Thoracic aorta (tissue), 2 donors: ENCODE results near the gene CGB3. TPM values are rescaled to one million over a fixed set of nuclear protein-coding genes. Genes with fewer than 3 reads are reported as not detected.
A peak's percentile ranks its signal among the peaks of the same experiment; 100 is the strongest.

Experiments used
- ATAC-seq: fragments of 150-250 bp; one replicate; pipeline ENCODE4 v1.8.0; 2017; ENCODE audit warnings: low read depth; ENCODE audit not compliant: insufficient number of reproducible peaks, low FRiP score
- DNase-seq: peaks from one replicate; pipeline ENCODE4 v3.0.0-alpha.2; 2020; ENCODE audit warnings: low spot score
- H3K27ac ChIP-seq, 2 donors: fragments of 200-600 bp; sonication (generic); 1 replicate in 1 of 2; 2 replicates in 1 of 2; pipeline ENCODE4 v1.5.1; 2016; ENCODE audit warnings: mild to moderate bottlenecking in 2 of 2, moderate library complexity in 2 of 2
- H3K27me3 ChIP-seq: fragments of 200-600 bp; sonication (generic); replicated peaks from 2 replicates; pipeline ENCODE4 v1.6.0; 2016; ENCODE audit warnings: mild to moderate bottlenecking; ENCODE audit not compliant: insufficient read depth
- H3K36me3 ChIP-seq: fragments of 200-600 bp; sonication (generic); one replicate; pipeline ENCODE4 v1.5.1; 2016
- H3K4me1 ChIP-seq, 2 donors: fragments of 200-600 bp; sonication (generic); 1 replicate in 1 of 2; 2 replicates in 1 of 2; pipeline versions ENCODE4 v1.5.1 to v1.6.0; 2016; ENCODE audit warnings: low read depth in 2 of 2, mild to moderate bottlenecking in 1 of 2; ENCODE audit not compliant: control insufficient read depth in 1 of 2
- H3K4me3 ChIP-seq: fragments of 200-600 bp; sonication (generic); 2 replicates; pipeline ENCODE4 v1.5.1; 2016; ENCODE audit warnings: mild to moderate bottlenecking
- H3K9me3 ChIP-seq: fragments of 200-600 bp; sonication (generic); 2 replicates; pipeline ENCODE4 v1.5.1; 2016
- total RNA-seq, 2 donors: library from RNA; depleted of rRNA; stranded (reverse); fragments of >200 nt; gene quantifications; one replicate each; pipeline versions ENCODE4 v1.1.0 to v1.2.3, GENCODE V29; 2016
- TF ChIP-seq, protein P1 (sequence below): fragments of 200-600 bp; sonication (generic); IDR thresholded peaks from one replicate; pipeline ENCODE4 v1.5.1; 2019; ENCODE audit warnings: antibody characterized with exemption

Gene CGB3
- total RNA-seq, 2 donors from 2014 or later: not detected

DNA sequence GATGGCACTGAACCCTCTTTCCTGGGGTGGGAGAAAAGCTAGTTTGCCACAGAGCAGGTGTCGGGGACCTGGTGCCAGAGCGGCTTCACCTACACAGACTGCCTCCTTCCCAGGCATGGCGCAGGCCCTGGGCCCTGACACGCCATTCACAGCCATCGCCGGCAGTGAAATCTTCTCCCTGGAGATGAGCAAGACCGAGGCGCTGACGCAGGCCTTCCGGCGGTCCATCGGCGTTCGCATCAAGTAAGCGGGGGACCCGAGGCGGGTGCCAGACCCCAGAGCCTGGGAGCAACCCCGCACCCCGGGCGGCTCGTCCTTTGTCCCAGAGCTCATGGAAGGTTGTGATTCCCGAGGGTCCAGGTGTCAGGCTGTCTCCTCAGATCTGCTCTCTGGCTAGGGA is 17.2 kb downstream of the CGB3 start:
- Histone ChIP-seq H3K27me3 (no peaks in the 10 kb centered on the region), H3K36me3 (peaks cover 54% of the 10 kb centered on the region), H3K27ac (no peak overlapping the region), H3K9me3 (no peaks in the 10 kb centered on the region), H3K4me1 (no peaks in the 10 kb centered on the region), H3K4me3 (no peak overlapping the region)
- TF ChIP-seq, protein P1, sequence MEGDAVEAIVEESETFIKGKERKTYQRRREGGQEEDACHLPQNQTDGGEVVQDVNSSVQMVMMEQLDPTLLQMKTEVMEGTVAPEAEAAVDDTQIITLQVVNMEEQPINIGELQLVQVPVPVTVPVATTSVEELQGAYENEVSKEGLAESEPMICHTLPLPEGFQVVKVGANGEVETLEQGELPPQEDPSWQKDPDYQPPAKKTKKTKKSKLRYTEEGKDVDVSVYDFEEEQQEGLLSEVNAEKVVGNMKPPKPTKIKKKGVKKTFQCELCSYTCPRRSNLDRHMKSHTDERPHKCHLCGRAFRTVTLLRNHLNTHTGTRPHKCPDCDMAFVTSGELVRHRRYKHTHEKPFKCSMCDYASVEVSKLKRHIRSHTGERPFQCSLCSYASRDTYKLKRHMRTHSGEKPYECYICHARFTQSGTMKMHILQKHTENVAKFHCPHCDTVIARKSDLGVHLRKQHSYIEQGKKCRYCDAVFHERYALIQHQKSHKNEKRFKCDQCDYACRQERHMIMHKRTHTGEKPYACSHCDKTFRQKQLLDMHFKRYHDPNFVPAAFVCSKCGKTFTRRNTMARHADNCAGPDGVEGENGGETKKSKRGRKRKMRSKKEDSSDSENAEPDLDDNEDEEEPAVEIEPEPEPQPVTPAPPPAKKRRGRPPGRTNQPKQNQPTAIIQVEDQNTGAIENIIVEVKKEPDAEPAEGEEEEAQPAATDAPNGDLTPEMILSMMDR: no peak
- ATAC-seq: no peak
- no peak for DNase-seq

DNA sequence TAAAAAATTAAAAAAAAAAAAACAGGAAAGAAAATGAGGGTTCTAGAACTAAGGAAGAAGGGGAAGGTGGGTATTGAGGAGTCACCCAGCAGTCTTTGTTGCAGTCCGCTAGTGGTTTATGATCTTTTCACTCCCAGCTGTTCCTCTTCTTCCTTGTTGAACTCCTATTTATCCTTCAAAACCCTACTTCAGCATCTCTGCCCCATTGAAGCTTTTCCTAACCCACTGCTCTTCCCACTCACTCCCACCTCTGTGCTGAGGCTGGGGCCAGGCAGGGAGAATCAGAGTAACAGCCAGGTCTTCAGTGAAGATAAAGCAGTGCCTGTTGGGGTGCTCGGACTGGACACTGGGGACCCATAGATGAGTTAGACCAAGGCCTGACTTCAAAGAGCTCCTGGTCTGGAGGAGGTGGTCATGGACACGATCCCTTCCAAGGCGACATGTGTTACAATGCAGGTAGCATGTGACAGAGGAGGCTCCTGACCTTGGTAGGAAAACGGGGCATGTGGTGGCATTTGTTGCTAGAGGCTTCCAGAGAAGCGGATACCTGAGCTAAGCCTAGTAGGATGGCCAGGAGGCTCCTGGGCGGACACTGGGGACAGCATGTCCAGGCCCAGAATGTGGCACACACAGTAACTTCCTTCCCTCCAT is 19.0 kb downstream of the CGB3 start:
- ATAC-seq: no peak
- H3K9me3 ChIP-seq: no peaks in the 10 kb centered on the region
- peaks cover 38% of the 10 kb centered on the region for H3K36me3 ChIP-seq
- DNase-seq: no peak
- H3K27me3 ChIP-seq: no peaks in the 10 kb centered on the region
- H3K4me1 ChIP-seq: no peaks in the 10 kb centered on the region
- no peak overlapping the region for H3K4me3 ChIP-seq
- no peak overlapping the region for H3K27ac ChIP-seq
- TF ChIP-seq, protein P1: no peak

DNA sequence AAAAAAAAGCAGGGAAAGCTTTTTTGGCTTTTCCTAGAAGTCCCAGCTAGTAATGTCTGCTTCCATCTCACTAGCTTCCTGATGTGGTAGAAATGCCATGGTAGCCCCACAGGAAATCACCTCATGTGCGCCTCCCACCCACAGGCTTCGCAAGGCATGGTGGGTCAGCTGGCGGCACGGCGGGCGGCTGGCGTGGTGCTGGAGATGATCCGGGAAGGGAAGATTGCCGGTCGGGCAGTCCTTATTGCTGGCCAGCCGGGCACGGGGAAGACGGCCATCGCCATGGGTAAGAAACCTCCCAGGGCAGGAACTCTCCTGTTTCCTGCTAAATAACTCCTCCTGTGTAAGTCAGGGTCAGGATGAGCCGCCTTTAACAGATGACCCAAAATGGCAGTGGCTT is 20.0 kb downstream of the CGB3 start:
- no peaks in the 10 kb centered on the region for H3K27me3 ChIP-seq
- no peak for ATAC-seq
- H3K4me3 ChIP-seq: no peak overlapping the region
- H3K36me3 ChIP-seq: peaks cover 31% of the 10 kb centered on the region
- H3K4me1 ChIP-seq: no peaks in the 10 kb centered on the region
- H3K9me3 ChIP-seq: no peaks in the 10 kb centered on the region
- TF ChIP-seq, protein P1: no peak
- no peak for DNase-seq
- no peak overlapping the region for H3K27ac ChIP-seq

DNA sequence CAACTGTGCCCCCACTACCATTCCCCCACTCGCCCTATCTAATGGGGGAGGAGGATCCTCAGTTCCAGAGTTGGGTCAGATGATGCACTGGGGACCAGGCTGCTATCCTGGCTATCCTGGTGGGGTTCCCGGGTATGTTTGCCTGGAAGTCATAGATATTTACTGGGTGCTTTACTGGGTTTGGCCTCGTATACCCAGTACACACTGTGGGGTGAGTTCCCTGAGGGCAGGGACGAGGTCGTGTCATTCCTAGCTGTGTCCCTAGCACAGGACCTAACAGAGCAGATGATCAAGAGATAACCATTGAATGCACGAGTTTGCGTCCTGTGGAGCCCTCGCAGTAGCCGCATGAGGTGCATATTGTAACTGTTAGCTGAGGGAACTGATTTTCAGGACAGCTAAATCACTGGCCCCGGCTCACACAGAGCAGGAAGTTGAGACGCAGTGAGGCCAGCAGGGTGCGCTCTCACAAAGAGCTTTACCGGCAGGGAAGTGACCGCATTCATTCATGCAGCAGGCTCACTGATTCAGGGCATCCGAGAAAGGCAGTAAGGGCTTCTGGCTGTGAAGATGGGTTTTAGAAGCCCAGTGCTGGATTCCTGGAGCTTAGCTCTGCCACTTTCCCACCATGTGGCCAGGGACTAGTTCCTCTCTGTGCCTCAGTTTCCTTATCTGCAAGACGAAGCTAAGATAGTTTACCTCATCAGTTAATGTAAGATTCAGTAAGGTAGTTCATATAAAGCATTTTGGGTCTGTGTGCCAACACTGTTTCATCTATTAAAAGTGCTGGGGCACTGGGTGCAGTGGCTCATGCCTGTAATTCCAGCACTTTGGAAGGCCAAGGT is 24.4 kb downstream of the CGB3 start:
- Histone ChIP-seq H3K9me3 (no peaks in the 10 kb centered on the region), H3K27ac (no peak overlapping the region), H3K27me3 (no peaks in the 10 kb centered on the region), H3K4me1 (peaks cover 2 to 8% of the 10 kb centered on the region in 2 donors), H3K4me3 (no peak overlapping the region), H3K36me3 (peaks cover 7% of the 10 kb centered on the region)
- no peak for DNase-seq
- TF ChIP-seq, protein P1: peak; percentile 45
- ATAC-seq: no peak

DNA sequence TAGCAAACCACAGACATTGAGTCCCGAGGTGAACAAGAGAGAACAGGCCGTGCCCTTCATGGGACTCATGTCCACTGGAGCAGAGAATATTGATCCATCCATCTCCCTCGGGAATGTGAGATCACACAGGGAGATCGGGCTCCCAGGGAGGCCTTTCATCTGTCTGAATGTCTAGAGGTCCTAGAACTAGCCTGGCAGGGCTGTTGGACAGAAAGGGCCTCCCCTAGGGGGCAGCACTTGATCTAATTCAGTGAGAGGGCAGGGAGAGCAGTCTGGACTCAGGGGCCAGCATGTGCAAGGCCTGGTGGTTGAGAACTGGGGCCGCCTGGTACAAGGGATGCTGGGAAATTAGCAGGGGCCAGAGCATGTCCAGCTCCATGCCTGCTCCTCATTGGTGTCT is 26.2 kb downstream of the CGB3 start:
- Histone ChIP-seq H3K9me3 (no peaks in the 10 kb centered on the region), H3K4me3 (no peak overlapping the region), H3K36me3 (no peaks in the 10 kb centered on the region), H3K27me3 (no peaks in the 10 kb centered on the region), H3K27ac (no peak overlapping the region), H3K4me1 (peaks cover 9 to 15% of the 10 kb centered on the region in 2 donors)
- DNase-seq: no peak
- TF ChIP-seq, protein P1: no peak
- no peak for ATAC-seq
